Subcutaneous adipose tissue (tissue), 4 donors: ENCODE measurements around the gene TP73. TPM values are rescaled to one million over a fixed set of nuclear protein-coding genes. Genes with fewer than 3 reads are reported as not detected.

ENCODE experiments used
- CTCF ChIP-seq: fragments of 450-650 bp; IDR thresholded peaks from one replicate; pipeline ENCODE4 v1.5.1; 2016; ENCODE audit warnings: low read depth, mild to moderate bottlenecking, control low read depth, antibody characterized with exemption, moderate library complexity
- total RNA-seq, 4 donors: library from RNA; depleted of rRNA; stranded (reverse); fragments of >200 nt; gene quantifications; one replicate each; pipeline ENCODE4 v1.1.0, GENCODE V29; 2016

Gene TP73
- total RNA-seq, 4 donors from 2014 or later: 0.17 TPM; not detected in 3

GRCh38 chr1:3623441-3624199 lies 28.7 kb upstream of the TP73 start:
- no peak for TF ChIP-seq CTCF

GRCh38 chr1:3624200-3625136 lies 27.8 kb upstream of the TP73 start, which contains the start of gene TPRG1L:
TPRG1L (plus strand) TSS chr1:3625015; CDS start chr1:3625073, 58 bp downstream.
- no peak for TF ChIP-seq CTCF

- no peak for TF ChIP-seq CTCF
These were observed 27.0 kb upstream of the TP73 start for GRCh38 chr1:3625151-3625907.

GRCh38 chr1:3626025-3626424 lies 26.3 kb upstream of the TP73 start:
- no peak for TF ChIP-seq CTCF

GRCh38 chr1:3627515-3628253 lies 24.6 kb upstream of the TP73 start:
- no peak for TF ChIP-seq CTCF

GRCh38 chr1:3628445-3628844 lies 23.9 kb upstream of the TP73 start:
- no peak for TF ChIP-seq CTCF
